ENCODE data around the gene ROPN1B. TPM values are rescaled to one million over a fixed set of nuclear protein-coding genes. Genes with fewer than 3 reads are reported as not detected.

ROPN1B gene
- total and polyA plus RNA-seq, 2 of the 8 experiments (the other 6 are each of a cell fraction or from before 2014, with no cell fraction given): 0.30 TPM; not detected in 1

DNA sequence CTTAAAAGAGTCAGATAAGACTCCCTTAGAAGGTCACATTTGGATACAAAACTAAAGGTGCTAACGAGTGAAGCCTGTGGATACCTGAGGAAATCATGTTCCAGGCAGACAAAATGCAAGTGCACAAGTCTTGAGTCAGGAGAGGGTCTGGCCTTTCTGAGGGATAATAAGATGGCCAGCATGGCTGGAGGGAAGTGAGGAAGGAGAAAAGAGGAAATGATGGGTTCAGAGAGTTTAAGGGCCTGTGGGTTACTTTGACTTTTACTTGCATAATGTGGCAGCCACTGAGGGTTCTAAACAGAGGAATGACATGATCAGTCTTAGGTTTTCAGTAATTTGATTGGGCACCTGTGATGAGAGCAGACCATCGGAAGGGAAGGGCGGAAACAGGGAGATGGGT is 3.5 kb upstream of the ROPN1B start:
- no peak for TF ChIP-seq JUN (IDR thresholded peaks at IDR 0.05; ENCODE audit: low read depth, low read length)
- no peak for TF ChIP-seq SRF (IDR thresholded peaks at IDR 0.05; ENCODE audit: low read depth, low read length)
- TF ChIP-seq SUZ12 (IDR thresholded peaks at IDR 0.05; ENCODE audit: low read length): no peak
- no peak for TF ChIP-seq CREB1 (IDR thresholded peaks at IDR 0.05)
- no peak for TF ChIP-seq HDAC6 (IDR thresholded peaks at IDR 0.05; ENCODE audit: low read depth, low read length)
- no peak for TF ChIP-seq NANOG (IDR thresholded peaks at IDR 0.05; ENCODE audit: insufficient read depth, low read depth, low read length, poor library complexity, severe bottlenecking)
- TF ChIP-seq RFX5 (IDR thresholded peaks at IDR 0.05; ENCODE audit: borderline replicate concordance, low read depth, low read length): no peak
- TF ChIP-seq MAFK (IDR thresholded peaks at IDR 0.05; ENCODE audit: low read depth, low read length): no peak
- H3K4me3 ChIP-seq (ENCODE audit: extremely low read depth in 1 of 4, insufficient read depth in 2 of 4, low read depth in 3 of 4, low read length in 4 of 4): no peak overlapping the region

More for the DNA sequence above, 3.5 kb upstream of the ROPN1B start:
- H2BK120ac ChIP-seq (replicated peaks; ENCODE audit: low read depth, low read length): no peak overlapping the region
- no peak for DNase-seq (ENCODE audit: low read depth in 1 of 2, low spot score in 2 of 2)
- no peak overlapping the region for H3K18ac ChIP-seq (ENCODE audit: extremely low read depth, low read length)
- no peak overlapping the region for H4K91ac ChIP-seq (replicated peaks; ENCODE audit: insufficient read length, low read length)
- no peak overlapping the region for H3K9ac ChIP-seq (replicated peaks in 1 of 4; ENCODE audit: extremely low read depth in 1 of 4, low read depth in 3 of 4, low read length in 3 of 4)
- no peak overlapping the region for H3K56ac ChIP-seq (replicated peaks; ENCODE audit: insufficient read length, low read depth, low read length)
- H4K5ac ChIP-seq (ENCODE audit: insufficient read length, low read depth, low read length): no peak overlapping the region
- no peak overlapping the region for H2BK12ac ChIP-seq (ENCODE audit: low read depth, low read length)
- H3K36me3 ChIP-seq (ENCODE audit: control insufficient read depth in 2 of 4, insufficient read depth in 4 of 4, low read length in 3 of 4): no peaks in the 10 kb centered on the region
- no peak overlapping the region for H3K27ac ChIP-seq (ENCODE audit: low read depth, low read length)
- H3K23ac ChIP-seq (ENCODE audit: insufficient read length): no peak overlapping the region
- H2BK5ac ChIP-seq (ENCODE audit: low read depth, low read length): no peak overlapping the region
- H3K4me2 ChIP-seq (ENCODE audit: insufficient read depth in 1 of 2, low read depth in 2 of 2, low read length in 2 of 2): no peak overlapping the region
- H4K20me1 ChIP-seq (replicated peaks in 1 of 2; ENCODE audit: control insufficient read depth in 1 of 2, insufficient read depth in 2 of 2, low read length in 2 of 2): no peaks in the 10 kb centered on the region
- WGBS, 2 experiments (ENCODE audit: extremely low coverage in 1 of 2, insufficient coverage in 1 of 2, insufficient read length in 1 of 2, insufficient replicate concordance in 2 of 2, low coverage in 1 of 2, low lambda C conversion rate in 2 of 2, missing lambda C conversion rate in 1 of 2): 91% methylated on average over 3 of the region's 3 CpGs; no CpG with 5 or more reads in 1 of the 2 experiments
- H2BK15ac ChIP-seq (ENCODE audit: low read length): no peak overlapping the region
- ChIA-PET POLR2A (ENCODE audit: partially characterized antibody) (no interaction called here), CTCF (ENCODE audit: partially characterized antibody) (no interaction called here)
- no peak overlapping the region for H3K14ac ChIP-seq (ENCODE audit: insufficient read length)
- no peaks in the 10 kb centered on the region for H3K79me1 ChIP-seq (ENCODE audit: low read depth, low read length)
- H2AFZ ChIP-seq (ENCODE audit: low read length): no peak overlapping the region
- H3K27me3 ChIP-seq (replicated peaks in 1 of 4; ENCODE audit: control insufficient read depth in 3 of 4, extremely low read depth in 1 of 4, insufficient read depth in 3 of 4, low read length in 3 of 4): peaks cover 0 to 8% (median 5%) of the 10 kb centered on the region in 4 experiments; a peak in 5 of 7 replicates
- H4K8ac ChIP-seq (ENCODE audit: extremely low read depth, insufficient read depth, low read length): no peak overlapping the region
- H3K79me2 ChIP-seq (ENCODE audit: control insufficient read depth in 1 of 2, insufficient read depth in 2 of 2, low read length in 2 of 2): no peaks in the 10 kb centered on the region
- H3K23me2 ChIP-seq (ENCODE audit: low read depth, low read length): no peaks in the 10 kb centered on the region
- FAIRE-seq: no peak
- H3K4ac ChIP-seq (replicated peaks; ENCODE audit: insufficient read length, low read depth, low read length): no peak overlapping the region
- H2BK20ac ChIP-seq (ENCODE audit: low read length): no peak overlapping the region
- H3K9me3 ChIP-seq (ENCODE audit: insufficient read depth in 2 of 2, low read depth in 1 of 2, low read length in 1 of 2): no peaks in the 10 kb centered on the region
- H3K4me1 ChIP-seq (replicated peaks in 1 of 4; ENCODE audit: control insufficient read depth in 3 of 4, insufficient read depth in 4 of 4, low read length in 3 of 4): no peaks in the 10 kb centered on the region
- no peak overlapping the region for H2AK5ac ChIP-seq (ENCODE audit: low read depth, low read length)
